ENCODE measurements around the gene RCSD1.

DNA sequence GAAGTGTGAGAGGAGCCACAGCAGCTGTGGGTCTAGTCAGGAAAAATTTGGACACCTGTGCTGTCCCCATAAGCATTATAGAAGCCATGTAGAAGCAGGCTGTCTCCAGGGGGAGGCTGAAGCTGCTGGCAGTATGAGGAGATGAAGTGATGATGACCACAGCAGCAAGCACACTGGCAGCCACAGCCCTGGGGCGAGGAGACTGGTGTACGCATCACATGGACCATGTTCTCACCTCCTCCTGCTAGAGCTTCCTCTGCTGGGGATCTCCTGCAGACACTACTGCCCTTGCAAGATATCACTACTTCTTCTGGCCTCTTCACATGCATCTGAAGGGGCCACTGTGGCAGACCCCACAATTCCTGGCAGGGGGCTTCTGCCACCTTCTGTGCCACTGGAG lies 42.7 kb upstream of the RCSD1 start:
- TF ChIP-seq, protein P1, sequence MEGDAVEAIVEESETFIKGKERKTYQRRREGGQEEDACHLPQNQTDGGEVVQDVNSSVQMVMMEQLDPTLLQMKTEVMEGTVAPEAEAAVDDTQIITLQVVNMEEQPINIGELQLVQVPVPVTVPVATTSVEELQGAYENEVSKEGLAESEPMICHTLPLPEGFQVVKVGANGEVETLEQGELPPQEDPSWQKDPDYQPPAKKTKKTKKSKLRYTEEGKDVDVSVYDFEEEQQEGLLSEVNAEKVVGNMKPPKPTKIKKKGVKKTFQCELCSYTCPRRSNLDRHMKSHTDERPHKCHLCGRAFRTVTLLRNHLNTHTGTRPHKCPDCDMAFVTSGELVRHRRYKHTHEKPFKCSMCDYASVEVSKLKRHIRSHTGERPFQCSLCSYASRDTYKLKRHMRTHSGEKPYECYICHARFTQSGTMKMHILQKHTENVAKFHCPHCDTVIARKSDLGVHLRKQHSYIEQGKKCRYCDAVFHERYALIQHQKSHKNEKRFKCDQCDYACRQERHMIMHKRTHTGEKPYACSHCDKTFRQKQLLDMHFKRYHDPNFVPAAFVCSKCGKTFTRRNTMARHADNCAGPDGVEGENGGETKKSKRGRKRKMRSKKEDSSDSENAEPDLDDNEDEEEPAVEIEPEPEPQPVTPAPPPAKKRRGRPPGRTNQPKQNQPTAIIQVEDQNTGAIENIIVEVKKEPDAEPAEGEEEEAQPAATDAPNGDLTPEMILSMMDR (CRISPR knock-in tag; IDR thresholded peaks at IDR 0.05) = no peak
- TF ChIP-seq POLR2A (IDR thresholded peaks at IDR 0.05; ENCODE audit: insufficient read depth in 1 of 2, low read depth in 2 of 2, low read length in 2 of 2) (no peak), ZEB1 (IDR thresholded peaks at IDR 0.05; ENCODE audit: insufficient replicate concordance, low read depth) (no peak), CEBPG (CRISPR knock-in tag; IDR thresholded peaks at IDR 0.05) (no peak), SIN3A (IDR thresholded peaks at IDR 0.05; ENCODE audit: borderline replicate concordance, low read depth, low read length) (no peak), ZBTB7B (CRISPR knock-in tag; IDR thresholded peaks at IDR 0.05) (no peak), RNF2 (conservative IDR thresholded peaks at IDR 0.05; ENCODE audit: low read depth) (no peak), CAMTA2 (CRISPR knock-in tag; IDR thresholded peaks at IDR 0.05; ENCODE audit: borderline replicate concordance) (no peak)
- TF ChIP-seq, protein P2, sequence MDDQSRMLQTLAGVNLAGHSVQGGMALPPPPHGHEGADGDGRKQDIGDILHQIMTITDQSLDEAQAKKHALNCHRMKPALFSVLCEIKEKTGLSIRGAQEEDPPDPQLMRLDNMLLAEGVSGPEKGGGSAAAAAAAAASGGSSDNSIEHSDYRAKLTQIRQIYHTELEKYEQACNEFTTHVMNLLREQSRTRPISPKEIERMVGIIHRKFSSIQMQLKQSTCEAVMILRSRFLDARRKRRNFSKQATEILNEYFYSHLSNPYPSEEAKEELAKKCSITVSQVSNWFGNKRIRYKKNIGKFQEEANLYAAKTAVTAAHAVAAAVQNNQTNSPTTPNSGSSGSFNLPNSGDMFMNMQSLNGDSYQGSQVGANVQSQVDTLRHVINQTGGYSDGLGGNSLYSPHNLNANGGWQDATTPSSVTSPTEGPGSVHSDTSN (CRISPR knock-in tag; IDR thresholded peaks at IDR 0.05; ENCODE audit: borderline replicate concordance) = no peak
- TF ChIP-seq, protein P3, sequence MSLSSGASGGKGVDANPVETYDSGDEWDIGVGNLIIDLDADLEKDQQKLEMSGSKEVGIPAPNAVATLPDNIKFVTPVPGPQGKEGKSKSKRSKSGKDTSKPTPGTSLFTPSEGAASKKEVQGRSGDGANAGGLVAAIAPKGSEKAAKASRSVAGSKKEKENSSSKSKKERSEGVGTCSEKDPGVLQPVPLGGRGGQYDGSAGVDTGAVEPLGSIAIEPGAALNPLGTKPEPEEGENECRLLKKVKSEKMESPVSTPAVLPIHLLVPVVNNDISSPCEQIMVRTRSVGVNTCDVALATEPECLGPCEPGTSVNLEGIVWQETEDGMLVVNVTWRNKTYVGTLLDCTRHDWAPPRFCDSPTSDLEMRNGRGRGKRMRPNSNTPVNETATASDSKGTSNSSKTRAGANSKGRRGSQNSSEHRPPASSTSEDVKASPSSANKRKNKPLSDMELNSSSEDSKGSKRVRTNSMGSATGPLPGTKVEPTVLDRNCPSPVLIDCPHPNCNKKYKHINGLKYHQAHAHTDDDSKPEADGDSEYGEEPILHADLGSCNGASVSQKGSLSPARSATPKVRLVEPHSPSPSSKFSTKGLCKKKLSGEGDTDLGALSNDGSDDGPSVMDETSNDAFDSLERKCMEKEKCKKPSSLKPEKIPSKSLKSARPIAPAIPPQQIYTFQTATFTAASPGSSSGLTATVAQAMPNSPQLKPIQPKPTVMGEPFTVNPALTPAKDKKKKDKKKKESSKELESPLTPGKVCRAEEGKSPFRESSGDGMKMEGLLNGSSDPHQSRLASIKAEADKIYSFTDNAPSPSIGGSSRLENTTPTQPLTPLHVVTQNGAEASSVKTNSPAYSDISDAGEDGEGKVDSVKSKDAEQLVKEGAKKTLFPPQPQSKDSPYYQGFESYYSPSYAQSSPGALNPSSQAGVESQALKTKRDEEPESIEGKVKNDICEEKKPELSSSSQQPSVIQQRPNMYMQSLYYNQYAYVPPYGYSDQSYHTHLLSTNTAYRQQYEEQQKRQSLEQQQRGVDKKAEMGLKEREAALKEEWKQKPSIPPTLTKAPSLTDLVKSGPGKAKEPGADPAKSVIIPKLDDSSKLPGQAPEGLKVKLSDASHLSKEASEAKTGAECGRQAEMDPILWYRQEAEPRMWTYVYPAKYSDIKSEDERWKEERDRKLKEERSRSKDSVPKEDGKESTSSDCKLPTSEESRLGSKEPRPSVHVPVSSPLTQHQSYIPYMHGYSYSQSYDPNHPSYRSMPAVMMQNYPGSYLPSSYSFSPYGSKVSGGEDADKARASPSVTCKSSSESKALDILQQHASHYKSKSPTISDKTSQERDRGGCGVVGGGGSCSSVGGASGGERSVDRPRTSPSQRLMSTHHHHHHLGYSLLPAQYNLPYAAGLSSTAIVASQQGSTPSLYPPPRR (CRISPR knock-in tag; IDR thresholded peaks at IDR 0.05; ENCODE audit: borderline replicate concordance) = no peak
- TF ChIP-seq, protein P4, sequence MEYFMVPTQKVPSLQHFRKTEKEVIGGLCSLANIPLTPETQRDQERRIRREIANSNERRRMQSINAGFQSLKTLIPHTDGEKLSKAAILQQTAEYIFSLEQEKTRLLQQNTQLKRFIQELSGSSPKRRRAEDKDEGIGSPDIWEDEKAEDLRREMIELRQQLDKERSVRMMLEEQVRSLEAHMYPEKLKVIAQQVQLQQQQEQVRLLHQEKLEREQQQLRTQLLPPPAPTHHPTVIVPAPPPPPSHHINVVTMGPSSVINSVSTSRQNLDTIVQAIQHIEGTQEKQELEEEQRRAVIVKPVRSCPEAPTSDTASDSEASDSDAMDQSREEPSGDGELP (IDR thresholded peaks at IDR 0.05; ENCODE audit: borderline replicate concordance, low read depth) = no peak
- TF ChIP-seq, protein P5, sequence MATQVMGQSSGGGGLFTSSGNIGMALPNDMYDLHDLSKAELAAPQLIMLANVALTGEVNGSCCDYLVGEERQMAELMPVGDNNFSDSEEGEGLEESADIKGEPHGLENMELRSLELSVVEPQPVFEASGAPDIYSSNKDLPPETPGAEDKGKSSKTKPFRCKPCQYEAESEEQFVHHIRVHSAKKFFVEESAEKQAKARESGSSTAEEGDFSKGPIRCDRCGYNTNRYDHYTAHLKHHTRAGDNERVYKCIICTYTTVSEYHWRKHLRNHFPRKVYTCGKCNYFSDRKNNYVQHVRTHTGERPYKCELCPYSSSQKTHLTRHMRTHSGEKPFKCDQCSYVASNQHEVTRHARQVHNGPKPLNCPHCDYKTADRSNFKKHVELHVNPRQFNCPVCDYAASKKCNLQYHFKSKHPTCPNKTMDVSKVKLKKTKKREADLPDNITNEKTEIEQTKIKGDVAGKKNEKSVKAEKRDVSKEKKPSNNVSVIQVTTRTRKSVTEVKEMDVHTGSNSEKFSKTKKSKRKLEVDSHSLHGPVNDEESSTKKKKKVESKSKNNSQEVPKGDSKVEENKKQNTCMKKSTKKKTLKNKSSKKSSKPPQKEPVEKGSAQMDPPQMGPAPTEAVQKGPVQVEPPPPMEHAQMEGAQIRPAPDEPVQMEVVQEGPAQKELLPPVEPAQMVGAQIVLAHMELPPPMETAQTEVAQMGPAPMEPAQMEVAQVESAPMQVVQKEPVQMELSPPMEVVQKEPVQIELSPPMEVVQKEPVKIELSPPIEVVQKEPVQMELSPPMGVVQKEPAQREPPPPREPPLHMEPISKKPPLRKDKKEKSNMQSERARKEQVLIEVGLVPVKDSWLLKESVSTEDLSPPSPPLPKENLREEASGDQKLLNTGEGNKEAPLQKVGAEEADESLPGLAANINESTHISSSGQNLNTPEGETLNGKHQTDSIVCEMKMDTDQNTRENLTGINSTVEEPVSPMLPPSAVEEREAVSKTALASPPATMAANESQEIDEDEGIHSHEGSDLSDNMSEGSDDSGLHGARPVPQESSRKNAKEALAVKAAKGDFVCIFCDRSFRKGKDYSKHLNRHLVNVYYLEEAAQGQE (IDR thresholded peaks at IDR 0.05; ENCODE audit: borderline replicate concordance in 1 of 2, low read depth in 1 of 2, low read length in 2 of 2) = no peak
